NOMO-1 treated with DMSO at 0.1 percent for 48 hours (cell line): ENCODE results near the gene TERT.
"Not testable (repeated sequence)": the region's sequence is repeated elsewhere in the genome, so short reads cannot be mapped to it uniquely, and the experiment has no call there.

Experiments used
- DNase-seq: peaks from one replicate; lab custom pipeline; 2025; ENCODE audit not compliant: unreplicated experiment; lab: John Stamatoyannopoulos, UW

The TERT gene

GRCh38 chr5:1279443-1280151 is 15.3 kb downstream of the TERT start:
- DNase-seq = no peak

- DNase-seq = no peak
Measured at GRCh38 chr5:1278656-1279442, 16.0 kb downstream of the TERT start.

GRCh38 chr5:1278216-1278615 is 16.7 kb downstream of the TERT start:
- DNase-seq = no peak

GRCh38 chr5:1277781-1278180 is 17.1 kb downstream of the TERT start:
- DNase-seq = no peak

GRCh38 chr5:1277331-1277730 is 17.5 kb downstream of the TERT start:
- no peak for DNase-seq

GRCh38 chr5:1276930-1277329 is 17.9 kb downstream of the TERT start:
- no peak for DNase-seq

- DNase-seq = not testable (repeated sequence)
Measured at GRCh38 chr5:1275397-1276391, 19.2 kb downstream of the TERT start.

- no peak for DNase-seq
Measured at GRCh38 chr5:1274471-1274870, 20.4 kb downstream of the TERT start.

- DNase-seq = no peak
Measured at GRCh38 chr5:1273745-1274144, 21.1 kb downstream of the TERT start.

GRCh38 chr5:1272201-1272600 is 22.7 kb downstream of the TERT start:
- DNase-seq = no peak

GRCh38 chr5:1270933-1271914 is 23.6 kb downstream of the TERT start:
- no peak for DNase-seq

- DNase-seq = no peak
Measured at GRCh38 chr5:1270426-1270825, 24.4 kb downstream of the TERT start.

GRCh38 chr5:1268666-1269065 is 26.2 kb downstream of the TERT start:
- no peak for DNase-seq

GRCh38 chr5:1268056-1268455 is 26.8 kb downstream of the TERT start:
- DNase-seq = no peak

GRCh38 chr5:1267464-1267863 is 27.4 kb downstream of the TERT start:
- not testable (repeated sequence) for DNase-seq

- no peak for DNase-seq
Measured at GRCh38 chr5:1266791-1267190, 28.1 kb downstream of the TERT start.

- DNase-seq = no peak
Measured at GRCh38 chr5:1265461-1266455, 29.1 kb downstream of the TERT start.

GRCh38 chr5:1265026-1265425 is 29.8 kb downstream of the TERT start:
- DNase-seq = no peak

GRCh38 chr5:1264211-1264610 is 30.7 kb downstream of the TERT start:
- DNase-seq = no peak
